Measurements from ENCODE around the gene TMEM134. TPM values are rescaled to one million over a fixed set of nuclear protein-coding genes. Genes with fewer than 3 reads are reported as not detected.

Gene TMEM134
- total and polyA plus RNA-seq, 2 experiments from 2014 or later: 13.4 to 103 TPM

- H3K9me2 ChIP-seq (ENCODE audit: insufficient read depth): no peaks in the 10 kb centered on the region
- H2AFZ ChIP-seq: no peak overlapping the region
- no peaks in the 10 kb centered on the region for H3K9me3 ChIP-seq (ENCODE audit: low read depth)
- WGBS, 2 experiments (ENCODE audit: low coverage in 1 of 2, low lambda C conversion rate in 2 of 2, missing lambda C conversion rate in 2 of 2): 88 to 89% methylated on average over 18 to 21 of the region's 22 CpGs
- no peak overlapping the region for H3K4me2 ChIP-seq (ENCODE audit: unreplicated experiment)
- in situ Hi-C loops (cut with MboI): no loop called here
- no peaks in the 10 kb centered on the region; the same call in 1 of the 2 replicates for H3K36me3 ChIP-seq (ENCODE audit: low read depth)
- no peaks in the 10 kb centered on the region for H3F3A ChIP-seq (ENCODE audit: insufficient read depth)
- DNase-seq: no peak
- H3K4me1 ChIP-seq (ENCODE audit: insufficient read depth): peaks cover 7% of the 10 kb centered on the region
- H3K27me3 ChIP-seq (replicated peaks; ENCODE audit: insufficient read depth): no peaks in the 10 kb centered on the region
- no peaks in the 10 kb centered on the region for H4K20me1 ChIP-seq (ENCODE audit: insufficient read depth)
- no peak overlapping the region for H3K27ac ChIP-seq
- no peak overlapping the region for H3K4me3 ChIP-seq
- H3K79me2 ChIP-seq (ENCODE audit: insufficient read depth): peaks cover 30% of the 10 kb centered on the region
- H3K9ac ChIP-seq: no peak overlapping the region
- TF ChIP-seq EZH2phosphoT487 (IDR thresholded peaks at IDR 0.05; ENCODE audit: insufficient read depth, low read depth): no peak
- no peak for TF ChIP-seq EZH2 (IDR thresholded peaks at IDR 0.05; ENCODE audit: insufficient read depth, poor library complexity, severe bottlenecking)
These were observed 36.2 kb downstream of the TMEM134 start for GRCh38 chr11:67432655-67433349.

GRCh38 chr11:67431346-67432249 lies 37.5 kb downstream of the TMEM134 start:
- no peak for DNase-seq
- Histone ChIP-seq H3K9ac (no peak overlapping the region), H3K4me1 (ENCODE audit: insufficient read depth) (peaks cover 7% of the 10 kb centered on the region), H3K4me3 (no peak overlapping the region), H4K20me1 (ENCODE audit: insufficient read depth) (no peaks in the 10 kb centered on the region), H3F3A (ENCODE audit: insufficient read depth) (no peaks in the 10 kb centered on the region), H3K79me2 (ENCODE audit: insufficient read depth) (peaks cover 30% of the 10 kb centered on the region), H3K9me3 (ENCODE audit: low read depth) (no peaks in the 10 kb centered on the region), H3K9me2 (ENCODE audit: insufficient read depth) (no peaks in the 10 kb centered on the region), H3K27me3 (replicated peaks; ENCODE audit: insufficient read depth) (no peaks in the 10 kb centered on the region), H3K27ac (no peak overlapping the region), H2AFZ (no peak overlapping the region), H3K36me3 (ENCODE audit: low read depth) (no peaks in the 10 kb centered on the region; the same call in 1 of the 2 replicates), H3K4me2 (ENCODE audit: unreplicated experiment) (no peak overlapping the region)
- WGBS, 2 experiments (ENCODE audit: low coverage in 1 of 2, low lambda C conversion rate in 2 of 2, missing lambda C conversion rate in 2 of 2): 88 to 90% methylated on average over 19 to 24 of the region's 24 CpGs
- in situ Hi-C loops (cut with MboI): no loop called here
- TF ChIP-seq EZH2 (IDR thresholded peaks at IDR 0.05; ENCODE audit: insufficient read depth, poor library complexity, severe bottlenecking) (no peak), EZH2phosphoT487 (IDR thresholded peaks at IDR 0.05; ENCODE audit: insufficient read depth, low read depth) (no peak)

- Histone ChIP-seq H3K36me3 (ENCODE audit: low read depth) (no peaks in the 10 kb centered on the region), H3K27ac (no peak overlapping the region), H3K4me3 (no peak overlapping the region), H4K20me1 (ENCODE audit: insufficient read depth) (no peaks in the 10 kb centered on the region), H3K79me2 (ENCODE audit: insufficient read depth) (peaks cover 30% of the 10 kb centered on the region), H3K9me3 (ENCODE audit: low read depth) (no peaks in the 10 kb centered on the region), H3F3A (ENCODE audit: insufficient read depth) (no peaks in the 10 kb centered on the region), H3K9ac (peak overlapping the region; percentile 91), H3K4me1 (ENCODE audit: insufficient read depth) (peaks cover 7% of the 10 kb centered on the region), H3K27me3 (replicated peaks; ENCODE audit: insufficient read depth) (no peaks in the 10 kb centered on the region), H3K9me2 (ENCODE audit: insufficient read depth) (no peaks in the 10 kb centered on the region), H3K4me2 (ENCODE audit: unreplicated experiment) (peak overlapping the region; percentile 96), H2AFZ (no peak overlapping the region)
- in situ Hi-C loops (cut with MboI): no loop called here
- 77 to 80% methylated on average over 11 of the region's 11 CpGs for WGBS, 2 experiments (ENCODE audit: low coverage in 1 of 2, low lambda C conversion rate in 2 of 2, missing lambda C conversion rate in 2 of 2)
- TF ChIP-seq EZH2 (IDR thresholded peaks at IDR 0.05; ENCODE audit: insufficient read depth, poor library complexity, severe bottlenecking) (no peak), EZH2phosphoT487 (IDR thresholded peaks at IDR 0.05; ENCODE audit: insufficient read depth, low read depth) (no peak)
- DNase-seq: no peak
These were observed 39.3 kb downstream of the TMEM134 start for GRCh38 chr11:67429722-67430121.

- Histone ChIP-seq H3K4me1 (ENCODE audit: insufficient read depth) (peaks cover 7% of the 10 kb centered on the region), H3K9me2 (ENCODE audit: insufficient read depth) (no peaks in the 10 kb centered on the region), H2AFZ (peak overlapping the region; percentile 99; the same call in 1 of the 2 replicates), H3F3A (ENCODE audit: insufficient read depth) (no peaks in the 10 kb centered on the region), H3K9me3 (ENCODE audit: low read depth) (no peaks in the 10 kb centered on the region), H3K4me3 (peak overlapping the region; percentile 98), H3K4me2 (ENCODE audit: unreplicated experiment) (peak overlapping the region; percentile 96), H3K9ac (peak overlapping the region; percentile 91), H3K79me2 (ENCODE audit: insufficient read depth) (peaks cover 30% of the 10 kb centered on the region), H3K36me3 (ENCODE audit: low read depth) (no peaks in the 10 kb centered on the region), H3K27me3 (replicated peaks; ENCODE audit: insufficient read depth) (no peaks in the 10 kb centered on the region), H4K20me1 (ENCODE audit: insufficient read depth) (no peaks in the 10 kb centered on the region), H3K27ac (peak overlapping the region; percentile 55)
- TF ChIP-seq EZH2phosphoT487 (IDR thresholded peaks at IDR 0.05; ENCODE audit: insufficient read depth, low read depth): no peak
- TF ChIP-seq EZH2 (IDR thresholded peaks at IDR 0.05; ENCODE audit: insufficient read depth, poor library complexity, severe bottlenecking): no peak
- peak; percentile 43 for DNase-seq
- WGBS, 2 experiments (ENCODE audit: low coverage in 1 of 2, low lambda C conversion rate in 2 of 2, missing lambda C conversion rate in 2 of 2): 43 to 54% methylated on average over 8 to 12 of the region's 12 CpGs
- in situ Hi-C loops (cut with MboI): no loop called here
These were observed 39.9 kb downstream of the TMEM134 start for GRCh38 chr11:67429038-67429668.

All from GM23248 (cell line).